HG02763 (cell line): Measurements from ENCODE around the gene TMEM42.
"Not testable (repeated sequence)": the region's sequence is repeated elsewhere in the genome, so short reads cannot be mapped to it uniquely, and the experiment has no call there.

Source experiments
- ATAC-seq: cut with Tn5 transposase; IDR thresholded peaks from one replicate; pipeline ENCODE4 v1.9.1; 2021; ENCODE audit warnings: mild to moderate bottlenecking, moderate library complexity; ENCODE audit not compliant: unreplicated experiment

Gene TMEM42

DNA sequence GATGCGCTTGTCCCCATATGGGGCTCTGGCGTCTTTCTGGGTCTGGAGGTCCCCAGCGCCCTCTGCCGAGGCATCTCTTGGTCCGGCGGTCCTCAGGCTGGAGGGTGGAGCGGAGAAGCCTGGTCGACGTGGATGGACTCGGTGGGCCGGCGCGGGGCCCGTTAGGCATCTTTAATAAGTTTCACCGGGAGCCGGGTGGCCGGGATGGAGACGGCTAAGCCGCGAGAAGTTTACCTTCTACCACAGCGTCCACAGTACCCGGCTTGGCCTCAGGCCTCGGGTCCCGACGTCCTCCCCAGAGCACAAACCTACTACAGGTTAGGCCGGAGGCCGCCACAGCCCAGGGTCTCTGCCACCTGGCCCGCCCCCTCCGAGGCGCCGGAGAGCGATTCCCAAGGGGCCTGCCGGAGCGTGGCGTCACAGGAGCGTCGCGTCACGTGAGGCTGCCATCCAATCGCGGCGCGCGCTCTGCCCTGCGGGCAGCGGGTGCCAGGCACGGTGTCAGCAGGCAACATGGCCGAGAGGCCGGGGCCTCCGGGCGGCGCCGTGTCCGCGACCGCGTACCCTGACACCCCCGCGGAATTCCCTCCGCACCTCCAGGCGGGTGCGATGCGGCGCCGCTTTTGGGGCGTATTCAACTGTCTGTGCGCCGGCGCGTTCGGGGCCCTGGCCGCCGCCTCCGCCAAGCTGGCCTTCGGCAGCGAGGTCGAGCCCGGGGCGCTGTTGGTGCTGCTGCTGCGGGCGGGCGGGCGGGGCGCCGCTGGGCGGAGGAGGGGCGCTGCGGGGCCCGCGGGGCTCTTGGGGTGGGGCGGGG lies at the start of gene TMEM42:
TSS of gene TMEM42 (plus strand) at position 501 of the 814 bp plus-strand sequence. CDS start at position 514, 13 bp downstream.
- ATAC-seq, result peak; percentile 93

DNA sequence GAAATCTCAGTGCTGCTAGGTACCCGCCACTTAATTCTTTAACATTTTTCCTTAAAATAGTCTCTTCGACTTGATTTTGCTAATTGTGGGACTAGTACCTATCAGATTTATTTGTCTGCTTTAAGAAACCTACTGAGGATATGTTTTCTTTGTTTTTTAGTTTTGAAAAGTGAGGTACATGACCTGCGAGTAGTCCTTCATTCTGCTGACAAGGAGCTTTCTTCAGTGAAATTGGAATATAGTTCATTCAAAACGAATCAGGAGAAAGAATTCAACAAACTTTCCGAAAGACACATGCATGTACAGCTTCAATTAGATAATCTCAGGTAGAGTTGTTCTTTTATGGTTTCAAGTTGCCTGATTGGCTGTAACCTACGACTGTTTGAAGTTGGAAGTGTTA lies 47.0 kb upstream of the TMEM42 start:
- ATAC-seq, result no peak

DNA sequence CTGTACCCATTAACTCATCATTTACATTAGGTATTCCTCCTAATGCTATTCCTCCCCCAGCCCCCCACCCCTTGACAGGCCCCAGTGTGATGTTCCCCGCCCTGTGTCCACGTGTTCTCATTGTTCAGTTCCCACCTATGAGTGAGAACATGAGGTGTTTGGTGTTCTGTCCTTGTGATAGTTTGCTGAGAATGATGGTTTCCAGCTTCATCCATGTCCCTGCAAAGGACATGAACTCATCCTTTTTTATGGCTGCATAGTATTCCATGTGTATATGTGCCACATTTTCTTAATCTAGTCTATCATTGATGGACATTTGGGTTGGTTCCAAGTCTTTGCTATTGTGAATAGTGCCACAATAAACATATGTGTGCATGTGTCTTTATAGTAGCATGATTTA lies 45.4 kb upstream of the TMEM42 start:
- ATAC-seq, result not testable (repeated sequence)

DNA sequence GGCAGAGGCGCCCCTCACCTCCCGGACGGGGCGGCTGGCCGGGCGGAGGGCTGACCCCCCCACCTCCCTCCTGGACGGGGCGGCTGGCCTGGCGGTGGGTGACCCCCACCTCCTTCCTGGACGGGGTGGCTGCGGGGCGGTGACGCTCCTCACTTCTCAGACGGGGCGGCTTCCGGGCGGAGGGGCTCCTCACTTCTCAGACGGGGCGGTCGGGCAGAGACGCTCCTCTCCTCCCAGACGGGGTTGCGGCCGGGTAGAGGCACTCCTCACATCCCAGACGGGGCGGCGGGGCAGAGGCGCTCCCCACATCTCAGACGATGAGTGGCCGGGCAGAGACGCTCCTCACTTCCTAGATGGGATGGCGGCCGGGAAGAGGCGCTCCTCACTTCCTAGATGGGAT lies 40.5 kb upstream of the TMEM42 start:
- not testable (repeated sequence) for ATAC-seq

DNA sequence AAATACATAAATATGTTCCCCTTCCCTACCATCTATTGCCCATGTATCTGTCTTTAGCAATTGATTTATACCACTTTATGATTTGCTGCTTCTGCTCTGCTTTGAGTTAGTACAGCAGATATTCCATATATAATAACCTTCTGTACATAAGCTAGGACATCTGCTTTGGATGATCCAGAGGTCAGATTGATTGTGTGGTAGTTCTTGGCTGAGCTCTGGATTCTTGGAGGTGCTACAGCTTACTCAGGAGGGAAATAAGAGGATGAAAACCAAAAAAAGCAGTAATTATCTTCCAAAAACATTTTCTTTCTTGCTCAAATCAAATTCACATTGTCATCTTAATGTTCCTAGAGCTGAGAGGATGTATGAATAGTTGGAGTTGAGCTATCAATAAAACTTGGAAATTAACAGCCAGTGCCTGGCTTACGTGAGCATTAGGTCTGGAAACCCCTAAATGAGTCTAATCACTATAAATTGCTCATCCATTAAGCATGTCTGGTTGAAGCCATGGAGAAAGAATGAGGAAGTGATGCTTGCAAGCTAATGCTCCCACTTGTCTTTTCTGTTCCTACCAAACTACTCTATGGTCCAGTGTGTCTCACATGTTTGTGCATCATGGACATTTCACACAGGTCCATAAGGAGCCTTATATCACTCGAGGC lies 36.3 kb upstream of the TMEM42 start:
- ATAC-seq, result no peak

DNA sequence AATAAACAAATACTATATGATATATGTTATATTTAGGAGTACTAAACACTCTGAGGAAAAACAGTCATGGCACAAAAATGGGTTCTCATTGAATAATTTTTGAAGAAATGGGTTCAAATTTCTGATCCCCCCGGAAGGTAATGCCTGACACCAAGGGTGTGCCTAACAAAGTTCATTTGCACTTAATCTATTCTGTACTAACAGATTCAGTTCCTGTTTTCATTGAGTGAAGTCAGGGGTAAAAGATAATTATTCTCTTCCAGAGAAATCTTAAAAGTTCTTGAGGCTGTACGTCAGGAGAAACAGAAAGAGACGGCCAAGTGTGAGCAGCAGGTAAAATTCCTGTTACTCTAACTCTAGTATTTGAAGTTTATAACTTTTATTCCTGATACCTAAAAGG lies 34.5 kb upstream of the TMEM42 start:
- ATAC-seq, result no peak

DNA sequence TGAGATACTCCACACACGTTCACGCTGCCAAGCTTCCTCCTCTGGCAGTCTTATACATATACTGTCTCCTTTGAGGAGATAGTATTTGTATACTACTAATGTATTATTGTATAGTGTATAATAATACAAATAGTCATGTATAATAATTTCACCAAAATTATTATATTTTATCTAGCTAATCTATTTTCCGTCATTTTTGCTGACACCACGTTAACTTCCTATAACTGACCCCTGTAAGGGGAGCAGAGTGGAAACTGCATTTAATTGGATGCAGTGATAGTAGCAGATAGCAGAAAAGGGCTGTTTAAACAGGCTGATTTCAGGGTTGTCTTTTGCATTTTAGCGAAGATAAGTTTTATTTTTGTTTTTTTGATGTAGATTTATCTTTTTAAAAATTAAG lies 30.5 kb upstream of the TMEM42 start:
- ATAC-seq, result no peak

DNA sequence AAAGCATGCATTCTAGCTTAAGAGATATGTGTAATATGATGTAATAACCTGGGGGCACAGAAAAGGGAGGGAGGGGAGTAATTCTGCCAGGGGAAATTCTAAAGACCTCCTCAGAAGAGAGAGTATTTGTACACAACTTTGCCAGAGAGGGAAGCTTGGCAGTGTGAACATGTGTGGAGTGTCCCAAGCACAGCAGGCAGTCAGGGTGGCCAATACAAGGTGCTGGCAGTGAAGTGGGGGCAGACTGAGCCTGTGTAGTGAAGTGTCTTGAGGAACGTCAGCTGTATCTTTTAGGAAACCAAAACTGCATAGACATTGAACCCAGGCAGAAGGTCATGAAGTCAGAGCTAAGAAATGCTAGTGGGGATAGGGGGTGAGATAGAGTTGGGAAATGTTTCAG lies 29.7 kb upstream of the TMEM42 start:
- no peak for ATAC-seq

DNA sequence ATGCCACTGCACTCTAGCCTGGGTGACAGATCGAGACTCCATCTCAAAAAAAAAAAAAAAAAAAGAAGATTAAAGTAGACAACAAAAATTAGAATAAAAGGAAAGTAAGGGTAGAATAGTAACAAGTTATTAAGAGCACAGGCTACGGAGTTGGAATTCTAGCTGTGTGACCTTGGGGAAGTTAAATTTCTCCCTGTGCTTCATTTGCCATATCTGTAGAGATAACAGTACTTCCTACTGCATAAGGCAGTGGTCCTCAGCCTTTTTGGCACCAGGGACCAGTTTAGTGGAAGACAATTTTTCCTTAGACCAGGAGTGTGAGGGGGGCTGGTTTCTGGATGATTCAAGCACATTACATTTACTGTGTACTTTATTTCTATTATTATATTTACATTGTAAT lies 28.7 kb upstream of the TMEM42 start:
- no peak for ATAC-seq

DNA sequence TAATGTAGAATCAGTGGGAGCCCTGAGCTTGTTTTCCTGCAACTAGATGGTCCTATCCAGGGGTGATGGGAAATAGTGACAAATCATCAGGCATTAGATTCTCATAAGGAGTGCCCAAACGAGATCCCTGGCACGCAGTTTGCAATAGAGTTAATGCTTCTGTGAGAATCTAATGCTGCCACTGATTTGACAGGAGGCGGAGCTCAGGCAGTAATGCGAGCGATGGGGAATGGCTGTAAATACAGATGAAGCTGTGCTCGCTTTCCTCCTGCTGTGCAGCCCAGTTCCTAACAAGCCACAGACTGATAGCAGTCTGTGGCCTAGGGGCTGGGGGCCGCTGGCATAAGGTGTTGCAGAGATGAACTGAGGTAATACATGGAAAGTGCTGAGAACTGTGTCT lies 28.3 kb upstream of the TMEM42 start:
- no peak for ATAC-seq

DNA sequence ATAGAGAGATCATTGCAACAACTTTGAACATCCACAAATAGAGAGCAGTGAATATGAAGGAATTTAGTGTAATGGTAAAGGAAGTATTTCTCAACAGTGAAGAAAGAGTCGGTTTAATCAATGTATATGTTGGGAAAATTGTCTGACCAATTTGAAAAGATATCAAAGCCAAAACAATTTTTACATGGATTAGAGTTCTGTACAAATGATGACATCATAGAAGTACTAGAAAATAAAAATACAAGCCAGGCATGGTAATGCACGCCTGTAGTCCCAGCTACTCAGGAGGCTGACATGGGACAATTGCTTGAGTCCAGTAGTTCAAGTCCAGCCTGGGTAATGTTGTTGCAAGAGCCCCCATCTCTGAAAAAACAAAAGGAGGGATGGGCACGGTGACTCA lies 26.0 kb upstream of the TMEM42 start:
- no peak for ATAC-seq

DNA sequence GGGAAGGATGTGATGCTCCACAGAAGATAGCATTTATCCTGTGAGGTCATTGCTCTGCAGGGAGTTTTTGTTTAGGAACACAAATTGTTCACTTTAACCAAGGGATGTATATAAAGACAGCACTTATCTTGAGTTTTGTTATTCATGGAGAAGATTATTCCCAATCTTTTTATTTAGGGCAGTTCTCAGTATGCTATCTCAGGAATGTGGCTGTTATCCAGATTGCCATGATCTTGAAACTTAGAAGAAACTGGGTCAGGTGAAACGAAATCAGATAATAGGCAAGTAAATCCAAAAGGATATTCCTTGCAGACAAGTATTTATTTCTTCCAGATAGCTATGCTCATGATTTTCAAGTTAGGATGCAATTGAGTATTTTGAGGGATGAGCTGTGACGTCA lies 19.3 kb upstream of the TMEM42 start:
- no peak for ATAC-seq

DNA sequence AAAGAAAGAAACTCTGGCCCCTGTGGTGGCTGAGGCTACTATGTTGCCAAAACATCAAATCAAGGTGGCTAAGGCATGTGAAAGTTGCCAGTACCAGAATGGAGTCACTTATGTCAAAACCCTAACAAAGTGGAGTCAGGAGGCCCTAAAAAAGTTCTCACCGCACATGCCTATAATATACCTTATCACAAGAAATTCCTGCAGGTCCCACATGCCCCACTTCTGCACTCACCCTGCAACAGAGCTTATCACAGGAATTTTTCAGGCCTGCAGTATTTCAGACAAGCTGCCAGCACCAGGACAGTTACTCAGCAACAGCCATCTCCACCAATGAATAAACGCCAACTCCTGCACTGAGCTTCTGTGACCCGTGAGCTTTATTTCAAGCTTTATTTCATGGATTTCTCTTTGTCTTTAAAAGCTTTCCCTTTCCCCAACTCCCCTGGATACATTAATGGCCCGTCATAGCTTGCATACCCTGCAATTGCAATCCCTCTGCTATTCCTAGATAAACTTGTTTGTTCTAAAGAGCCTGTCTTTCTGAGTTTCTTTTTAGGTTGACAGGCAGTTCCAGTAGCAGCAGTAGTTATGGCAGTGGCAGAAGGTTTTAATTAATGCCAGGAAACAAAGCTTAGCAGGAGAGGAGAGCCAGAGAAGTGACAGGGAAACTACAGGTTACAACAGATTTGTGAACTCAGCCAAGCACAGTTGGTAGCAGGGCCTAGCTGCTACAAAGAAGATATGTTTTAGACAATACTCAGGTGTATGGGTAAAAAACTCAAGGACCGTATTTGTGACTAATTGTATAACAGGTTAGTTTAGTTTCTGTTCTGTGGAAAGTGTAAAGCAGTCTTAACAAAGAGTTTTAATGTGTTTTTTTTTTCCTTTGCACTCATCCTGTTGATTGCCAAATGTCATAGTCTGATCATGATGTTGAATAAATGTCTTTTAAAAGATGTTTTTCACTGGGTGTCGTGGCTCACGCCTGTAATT lies 15.9 kb upstream of the TMEM42 start:
- no peak for ATAC-seq

DNA sequence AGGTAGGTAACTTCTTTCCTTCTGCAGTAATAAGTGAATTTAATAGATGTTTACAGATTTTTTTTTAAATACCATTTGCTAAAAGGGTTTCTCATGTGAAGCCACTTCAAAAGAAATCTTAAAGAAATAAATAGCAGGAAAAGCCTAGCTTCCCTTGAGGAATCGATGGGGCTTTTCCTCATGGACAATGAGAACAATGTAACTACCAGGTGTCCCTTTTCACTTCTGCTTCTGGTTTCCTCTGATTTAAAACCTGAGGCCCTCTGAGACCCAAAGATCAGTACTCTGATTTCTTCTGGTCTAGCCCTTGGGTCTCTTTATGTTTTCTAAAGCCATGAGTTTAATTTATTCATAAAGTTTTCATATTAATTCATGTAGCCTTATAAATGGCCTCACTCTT lies 13.1 kb upstream of the TMEM42 start:
- ATAC-seq, result no peak

DNA sequence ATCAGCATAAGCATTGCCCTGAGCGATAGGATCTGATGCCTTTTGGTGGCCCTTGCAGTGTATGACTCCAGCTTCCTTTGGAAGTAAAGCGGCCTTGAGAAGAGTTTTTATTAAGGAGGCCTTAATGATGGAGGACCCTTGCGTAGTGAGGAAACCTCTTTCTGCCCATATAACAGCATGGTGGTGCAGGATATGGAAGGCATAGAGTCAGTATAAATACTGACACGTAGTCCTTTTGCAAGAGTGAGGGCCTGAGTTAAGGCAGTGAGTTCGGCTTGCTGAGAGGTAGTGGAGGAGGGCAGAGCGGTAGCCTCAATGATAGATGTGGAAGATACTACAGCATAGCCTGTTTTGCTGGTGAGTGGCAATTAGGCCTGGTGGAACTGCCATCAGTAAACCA lies 5.0 kb upstream of the TMEM42 start:
- ATAC-seq, result not testable (repeated sequence)

DNA sequence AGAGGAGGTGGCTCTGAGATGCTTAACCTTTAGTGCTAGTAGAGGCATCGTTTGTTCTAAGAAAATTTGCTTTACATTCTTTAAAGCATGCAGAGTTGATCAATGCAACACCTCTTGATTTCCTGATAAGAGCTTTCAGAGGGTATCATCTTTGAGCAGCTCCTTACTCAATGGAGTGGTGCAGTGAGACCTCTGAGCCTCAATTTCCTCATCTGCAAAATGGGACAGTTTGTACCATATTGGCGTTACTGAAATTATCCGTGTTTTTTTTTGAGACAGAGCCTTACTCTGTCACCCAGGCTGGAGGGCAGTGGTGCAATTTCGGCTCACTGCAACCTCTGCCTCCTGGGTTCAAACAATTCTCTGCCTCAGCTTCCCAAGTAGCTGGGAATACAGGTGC lies 1.6 kb upstream of the TMEM42 start:
- ATAC-seq, result no peak

DNA sequence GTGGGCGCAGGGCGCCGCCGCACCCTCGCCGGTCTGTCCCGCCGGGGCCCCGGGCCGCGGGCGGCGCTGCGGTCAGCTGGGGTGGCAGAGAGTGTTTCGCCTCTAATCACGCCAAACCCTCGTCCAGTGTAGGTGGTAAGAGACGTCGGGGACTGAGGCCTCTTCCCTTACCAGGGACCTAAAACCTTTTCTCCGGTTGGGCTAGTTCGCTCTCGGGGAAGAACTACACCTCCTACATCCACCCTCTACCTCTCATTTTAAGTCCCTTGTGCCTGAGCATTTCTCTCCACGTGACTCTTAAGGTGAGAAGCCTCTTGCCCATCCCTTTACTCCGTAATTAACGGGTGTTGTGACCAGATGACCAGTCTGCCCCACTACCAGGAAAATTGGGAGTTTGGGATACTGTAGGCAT lies 520 bp downstream of the TMEM42 start:
- peak; percentile 22 for ATAC-seq

DNA sequence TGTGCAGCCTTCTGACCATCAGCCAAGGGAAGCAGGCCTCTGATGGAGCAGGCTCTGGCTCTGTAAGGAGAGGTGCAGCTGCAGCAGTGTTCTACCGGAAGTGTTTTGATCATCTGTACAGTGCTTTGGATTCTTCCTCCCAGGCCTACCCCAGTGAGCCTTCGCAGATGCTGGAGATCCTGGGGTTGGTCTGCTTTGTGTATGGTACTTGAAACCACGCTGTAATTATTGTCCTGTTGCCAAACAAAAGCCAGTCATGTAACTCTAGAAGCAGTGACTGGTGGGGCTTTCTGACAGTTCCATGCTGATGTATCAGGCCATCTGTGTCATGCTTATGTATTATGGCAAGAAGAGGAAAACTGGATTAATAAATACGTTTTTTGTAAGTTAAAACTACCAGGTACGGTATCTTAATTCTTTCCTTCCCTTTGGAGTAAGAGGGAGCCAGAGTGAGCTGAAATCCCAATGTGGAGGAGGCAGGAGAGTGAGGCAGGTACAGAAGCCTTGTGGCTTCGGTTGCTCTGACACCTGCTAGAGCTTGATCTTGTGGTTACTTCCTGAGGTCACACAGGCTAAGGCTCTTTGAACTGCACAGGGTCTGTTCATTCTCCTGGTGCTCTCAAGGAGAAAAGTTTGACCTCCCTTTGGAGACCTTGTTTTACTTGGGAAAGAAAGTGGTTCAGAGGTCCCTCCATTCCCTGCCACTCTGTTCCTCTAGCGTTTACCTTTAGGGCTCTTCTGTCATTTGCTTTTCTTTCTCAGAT lies 3.7 kb downstream of the TMEM42 start:
- no peak for ATAC-seq

DNA sequence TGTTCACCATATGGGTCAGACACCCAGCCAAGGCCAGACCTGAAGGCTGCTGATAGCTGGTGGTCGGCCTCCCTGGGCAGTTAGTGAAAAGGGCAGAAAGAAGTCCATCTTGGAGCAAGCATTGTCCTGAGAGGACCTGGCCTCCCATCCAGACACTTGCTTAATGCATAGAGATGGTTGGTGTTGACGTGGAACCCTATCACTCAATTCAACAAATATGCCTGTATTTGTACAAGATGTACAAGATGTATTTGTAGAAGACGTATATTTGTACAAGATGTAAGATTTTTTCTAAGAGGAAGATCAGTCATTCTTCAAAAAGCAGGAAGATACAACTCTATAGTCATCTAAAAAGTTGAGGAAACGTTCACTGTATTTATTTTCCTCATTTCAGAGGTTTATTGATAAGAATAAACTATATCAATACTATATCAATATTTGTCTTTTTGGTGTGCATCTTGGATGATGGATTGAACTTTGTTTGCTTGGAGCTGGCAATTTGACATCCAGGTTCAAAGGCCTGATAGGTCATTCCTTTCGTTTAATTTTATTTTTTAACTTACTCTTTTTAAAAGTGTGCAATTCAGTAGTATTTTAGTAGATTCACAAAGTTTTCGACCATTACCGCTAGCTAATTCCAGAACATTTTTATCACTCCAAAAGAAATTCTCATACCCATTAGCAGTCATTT lies 5.9 kb downstream of the TMEM42 start:
- ATAC-seq, result no peak
